Globus pallidus (tissue), 1 donor: ENCODE measurements around the gene ULBP2.
"Not testable (repeated sequence)": the region's sequence is repeated elsewhere in the genome, so short reads cannot be mapped to it uniquely, and the experiment has no call there.

ENCODE experiments used
- DNase-seq: peaks from one replicate; pipeline ENCODE4 v3.0.0-alpha.2; 2015; ENCODE audit warnings: low spot score

The ULBP2 gene

GRCh38 chr6:149909701-149910470 is 31.9 kb upstream of the ULBP2 start:
- no peak for DNase-seq

GRCh38 chr6:149910721-149911151 is 31.1 kb upstream of the ULBP2 start:
- no peak for DNase-seq

- DNase-seq: not testable (repeated sequence)
These were observed 29.1 kb upstream of the ULBP2 start for GRCh38 chr6:149912680-149913079.

GRCh38 chr6:149913085-149913484 is 28.7 kb upstream of the ULBP2 start:
- DNase-seq: no peak

- no peak for DNase-seq
These were observed 28.1 kb upstream of the ULBP2 start for GRCh38 chr6:149913540-149914240.

GRCh38 chr6:149915970-149916865 is 25.6 kb upstream of the ULBP2 start:
- DNase-seq: no peak

- no peak for DNase-seq
These were observed 24.1 kb upstream of the ULBP2 start for GRCh38 chr6:149917679-149918078.

- DNase-seq: no peak
These were observed 23.5 kb upstream of the ULBP2 start for GRCh38 chr6:149918151-149918905.

- not testable (repeated sequence) for DNase-seq
These were observed 22.5 kb upstream of the ULBP2 start for GRCh38 chr6:149919126-149919833.

- no peak for DNase-seq
These were observed 22.0 kb upstream of the ULBP2 start for GRCh38 chr6:149919834-149920225.

GRCh38 chr6:149921361-149921760 is 20.5 kb upstream of the ULBP2 start:
- DNase-seq: no peak

GRCh38 chr6:149922091-149922490 is 19.7 kb upstream of the ULBP2 start:
- not testable (repeated sequence) for DNase-seq

- peak; percentile 76 for DNase-seq
These were observed 19.0 kb upstream of the ULBP2 start, which contains the start of gene RAET1G for GRCh38 chr6:149922642-149923326. RAET1G (minus strand) TSS chr6:149923121; CDS start chr6:149923010, 111 bp downstream.

- DNase-seq: no peak
These were observed 18.4 kb upstream of the ULBP2 start for GRCh38 chr6:149923327-149923986.

GRCh38 chr6:149924206-149924932 is 17.4 kb upstream of the ULBP2 start:
- no peak for DNase-seq

- DNase-seq: no peak
These were observed 16.9 kb upstream of the ULBP2 start for GRCh38 chr6:149924933-149925252.

- no peak for DNase-seq
These were observed 16.4 kb upstream of the ULBP2 start for GRCh38 chr6:149925253-149925973.

GRCh38 chr6:149925974-149926777 is 15.6 kb upstream of the ULBP2 start:
- peak; percentile 50 for DNase-seq
